ENCODE data around the gene ZNF784. TPM values are rescaled to one million over a fixed set of nuclear protein-coding genes. Genes with fewer than 3 reads are reported as not detected.

ZNF784 gene
- total and polyA plus RNA-seq, 2 of the 13 experiments (the other 11 are each of a cell fraction or from before 2014, with no cell fraction given), result 4.1 to 4.2 TPM

- no peak for TF ChIP-seq NFAT5 (CRISPR knock-in tag; IDR thresholded peaks at IDR 0.05)
- no peak for TF ChIP-seq ZC3H4 (CRISPR knock-in tag; IDR thresholded peaks at IDR 0.05; ENCODE audit: borderline replicate concordance)
- TF ChIP-seq CREB3 (CRISPR knock-in tag; IDR thresholded peaks at IDR 0.05), result no peak
- TF ChIP-seq NONO (IDR thresholded peaks at IDR 0.05), result no peak
- no peak for TF ChIP-seq NONO (CRISPR knock-in tag; conservative IDR thresholded peaks at IDR 0.05)
- TF ChIP-seq ZNF670 (CRISPR knock-in tag; IDR thresholded peaks at IDR 0.05; ENCODE audit: borderline replicate concordance), result no peak
These were observed 599 bp upstream of the ZNF784 start (continued) for GRCh38 chr19:55625004-55625326.

GRCh38 chr19:55623561-55623960, 805 bp downstream of the ZNF784 start:
- H3K27ac ChIP-seq (ENCODE audit: extremely low read length, insufficient read depth, low read length), result peak overlapping the region; percentile 26
- CTCF ChIA-PET (ENCODE audit: low intra/inter-chr PET ratio, low total read pairs), result no interaction called here
- POLR2A ChIA-PET, result interaction anchor here (1.6 to 2.8 kb wide), 4 partner anchors 9 to 31 kb away, joined by 8 to 23 read pairs (median 10); partner anchors contain the start of genes U2AF2 and ZNF865
- H3K79me2 ChIP-seq (ENCODE audit: insufficient read depth, low read length), result peaks cover 4% of the 10 kb centered on the region
- H4K20me1 ChIP-seq (ENCODE audit: insufficient read depth, low read length), result peaks cover 14% of the 10 kb centered on the region; the same call in 1 of the 2 replicates
- ATAC-seq (no peak), DNase-seq (ENCODE audit: low spot score) (no peak), FAIRE-seq (no peak)
- intact Hi-C loops (cut with micrococcal nuclease; ENCODE audit: unreplicated experiment) (no loop called here), in situ Hi-C loops (cut with HindIII; ENCODE audit: extremely low pct_ligation_motif_present, low pct_unique_long_range_greater_than_20kb) (no loop called here)
- H2AFZ ChIP-seq (ENCODE audit: low read length), result no peak overlapping the region
- 0 out of 5 replicates have a peak, but pooled peaks cover 0 to 3% of the 10 kb centered on the region in 2 experiments for H3K36me3 ChIP-seq (replicated peaks in 1 of 2; ENCODE audit: control insufficient read depth in 1 of 2, insufficient read depth in 2 of 2, low read length in 2 of 2)
- BruUV-seq (replicated peaks), result TSS peak; percentile 59
- peaks cover 29% of the 10 kb centered on the region for H3K4me1 ChIP-seq (ENCODE audit: insufficient read depth, low read length)
- peak overlapping the region; percentile 29 to 58 (median 55) for H3K4me3 ChIP-seq (replicated peaks in 1 of 3; ENCODE audit: insufficient read depth in 1 of 3, low read depth in 2 of 3, low read length in 3 of 3)
- no peaks in the 10 kb centered on the region for H3K27me3 ChIP-seq (ENCODE audit: control insufficient read depth in 1 of 2, insufficient read depth in 2 of 2, low read length in 2 of 2)
- no peak overlapping the region for H3K9ac ChIP-seq (ENCODE audit: insufficient read depth, low read depth, low read length)
- H3K4me2 ChIP-seq (ENCODE audit: low read depth, low read length), result peak overlapping the region; percentile 82
- no peaks in the 10 kb centered on the region for H3K9me3 ChIP-seq (ENCODE audit: low read length)
- TF ChIP-seq TEAD3 (CRISPR knock-in tag; optimal IDR thresholded peaks at IDR 0.05; ENCODE audit: borderline replicate concordance) (no peak), ZNF703 (CRISPR knock-in tag; IDR thresholded peaks at IDR 0.05; ENCODE audit: borderline replicate concordance) (no peak), ZBTB26 (CRISPR knock-in tag; IDR thresholded peaks at IDR 0.05; ENCODE audit: borderline replicate concordance) (no peak), ATF7 (IDR thresholded peaks at IDR 0.05) (no peak), ATF7 (CRISPR knock-in tag; IDR thresholded peaks at IDR 0.05) (no peak), ZNF33A (CRISPR knock-in tag; IDR thresholded peaks at IDR 0.05; ENCODE audit: borderline replicate concordance) (no peak)
- 86% methylated on average over 7 of the region's 7 CpGs for WGBS (ENCODE audit: low lambda C conversion rate)

Data from HepG2 (cell line).